GM12873 (cell line): ENCODE data around the gene NDUFV1.

Experiments
- TF ChIP-seq, protein P1 (sequence below): IDR thresholded peaks from 2 replicates; pipeline ENCODE4 v1.5.1; 2012; ENCODE audit warnings: low read depth, mild to moderate bottlenecking, moderate library complexity, low read length, control low read depth; ENCODE audit not compliant: insufficient read depth; ENCODE audit errors: missing control alignments

Gene NDUFV1

DNA sequence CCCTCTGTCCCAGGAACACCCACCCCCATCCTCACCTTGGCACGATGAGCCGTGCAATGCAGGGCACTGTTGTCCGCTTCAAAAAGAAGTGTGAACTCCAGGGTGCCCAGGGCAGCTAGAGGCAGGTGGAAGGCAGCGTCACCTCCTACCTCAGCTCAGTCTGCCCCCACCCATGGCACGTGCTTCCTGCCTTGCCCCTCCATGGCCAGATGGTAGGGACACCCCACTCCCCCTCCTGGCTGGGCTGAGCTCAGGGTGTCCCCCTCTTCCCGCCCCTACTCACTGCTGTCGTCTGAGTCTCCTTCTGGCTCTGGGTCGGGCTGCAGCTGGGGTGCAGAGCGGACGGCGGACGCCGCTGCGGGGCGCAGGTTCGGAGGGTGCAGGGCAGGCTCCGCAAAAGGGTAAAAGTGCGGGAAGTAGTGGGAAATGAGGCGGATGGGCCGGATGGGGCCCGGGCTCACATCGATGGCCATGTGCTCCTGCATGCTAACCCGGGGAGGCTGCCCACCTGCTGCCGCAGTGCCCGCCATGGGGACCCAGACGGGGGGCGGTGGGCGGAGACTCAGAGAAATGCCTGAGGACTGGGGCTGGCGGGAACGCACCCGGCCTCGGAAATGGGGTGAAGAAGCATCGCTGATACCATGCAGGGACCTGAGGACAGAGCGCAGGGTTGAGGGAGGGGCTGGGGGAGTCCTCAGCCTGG is 9.1 kb downstream of the NDUFV1 start:
- TF ChIP-seq, protein P1, sequence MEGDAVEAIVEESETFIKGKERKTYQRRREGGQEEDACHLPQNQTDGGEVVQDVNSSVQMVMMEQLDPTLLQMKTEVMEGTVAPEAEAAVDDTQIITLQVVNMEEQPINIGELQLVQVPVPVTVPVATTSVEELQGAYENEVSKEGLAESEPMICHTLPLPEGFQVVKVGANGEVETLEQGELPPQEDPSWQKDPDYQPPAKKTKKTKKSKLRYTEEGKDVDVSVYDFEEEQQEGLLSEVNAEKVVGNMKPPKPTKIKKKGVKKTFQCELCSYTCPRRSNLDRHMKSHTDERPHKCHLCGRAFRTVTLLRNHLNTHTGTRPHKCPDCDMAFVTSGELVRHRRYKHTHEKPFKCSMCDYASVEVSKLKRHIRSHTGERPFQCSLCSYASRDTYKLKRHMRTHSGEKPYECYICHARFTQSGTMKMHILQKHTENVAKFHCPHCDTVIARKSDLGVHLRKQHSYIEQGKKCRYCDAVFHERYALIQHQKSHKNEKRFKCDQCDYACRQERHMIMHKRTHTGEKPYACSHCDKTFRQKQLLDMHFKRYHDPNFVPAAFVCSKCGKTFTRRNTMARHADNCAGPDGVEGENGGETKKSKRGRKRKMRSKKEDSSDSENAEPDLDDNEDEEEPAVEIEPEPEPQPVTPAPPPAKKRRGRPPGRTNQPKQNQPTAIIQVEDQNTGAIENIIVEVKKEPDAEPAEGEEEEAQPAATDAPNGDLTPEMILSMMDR: no peak

- TF ChIP-seq, protein P1: no peak
Observed at GRCh38 chr11:67616431-67617242, 9.9 kb downstream of the NDUFV1 start.

DNA sequence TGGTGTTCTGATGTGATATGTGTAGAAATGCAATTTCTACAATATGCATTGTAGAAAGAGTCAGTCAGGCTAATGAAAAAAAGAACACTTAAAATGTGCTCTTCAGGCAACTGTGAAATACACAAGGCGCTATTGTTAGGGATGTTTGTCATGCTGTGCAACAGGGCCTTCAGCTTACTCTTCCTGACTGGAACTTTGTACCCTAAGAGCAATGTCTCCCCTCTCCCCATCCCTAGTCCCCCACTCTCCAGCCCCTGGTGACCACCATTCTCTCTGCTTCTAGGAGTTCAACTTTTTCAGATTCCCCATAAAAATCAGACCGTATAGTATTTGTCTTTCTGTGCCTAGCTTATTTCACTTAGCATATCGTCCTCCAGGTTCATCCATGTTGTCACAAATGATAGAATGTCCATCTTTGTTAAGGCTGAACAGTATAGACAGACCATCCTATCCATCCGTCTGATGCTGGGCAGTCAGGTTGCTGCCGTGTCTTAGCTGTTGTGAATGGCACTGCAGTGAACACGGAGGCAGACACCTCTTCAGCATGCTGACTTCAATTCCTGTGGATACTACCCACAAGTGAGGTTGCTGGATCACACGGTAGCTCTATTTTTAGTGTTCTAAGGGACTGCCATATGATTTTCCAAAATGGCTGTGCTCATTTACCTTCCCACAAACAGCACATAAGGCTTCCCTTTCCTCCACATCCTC is 10.7 kb downstream of the NDUFV1 start:
- TF ChIP-seq, protein P1: no peak

DNA sequence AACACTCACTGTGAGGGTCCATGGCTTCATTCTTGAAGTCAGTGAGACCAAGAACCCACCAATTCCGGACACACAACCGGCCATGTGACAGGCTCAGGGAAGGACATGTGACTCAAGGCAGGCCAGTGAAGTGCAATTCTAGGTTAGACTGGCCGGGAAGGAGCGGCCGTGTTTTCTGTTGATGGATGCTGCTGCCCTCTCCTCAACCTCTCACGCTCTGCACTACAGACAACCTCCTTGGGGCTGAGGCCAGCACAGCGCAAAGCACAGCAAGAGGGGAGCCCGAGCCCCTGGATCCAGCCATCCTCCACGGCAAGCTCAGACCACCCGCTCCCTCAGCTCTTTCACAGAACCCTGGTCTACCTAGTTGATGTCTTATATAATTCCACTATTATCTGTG is 20.2 kb downstream of the NDUFV1 start:
- TF ChIP-seq, protein P1: no peak

DNA sequence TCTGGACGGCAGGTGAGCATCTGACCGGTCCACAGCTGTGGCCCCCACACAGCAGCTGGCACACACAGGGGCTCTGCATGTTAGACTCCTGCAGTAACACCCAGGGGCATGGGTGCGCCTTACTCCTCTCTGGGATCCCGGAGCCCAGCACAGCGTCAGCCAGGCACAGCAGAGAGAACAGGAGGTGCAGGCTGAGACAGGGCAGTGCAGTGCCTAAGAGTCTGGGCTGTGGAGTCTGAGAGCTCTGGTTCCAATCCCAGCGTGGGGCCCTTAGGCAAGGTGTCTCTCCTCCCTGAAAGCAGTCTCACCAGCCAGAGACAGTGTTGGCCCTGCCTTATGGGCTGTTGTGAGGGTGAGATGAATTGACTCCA is 20.7 kb downstream of the NDUFV1 start:
- TF ChIP-seq, protein P1: no peak

GRCh38 chr11:67627812-67628624 is 21.3 kb downstream of the NDUFV1 start:
- TF ChIP-seq, protein P1: no peak
